Hematopoietic multipotent progenitor cell treated with erythropoietin and hydrocortisone succinate and interleukin-3 and kit ligand, for 15 days (in vitro differentiated cells): ENCODE results near the gene PLK3.
"Not testable (repeated sequence)": the region's sequence is repeated elsewhere in the genome, so short reads cannot be mapped to it uniquely, and the experiment has no call there.

Source experiments
- DNase-seq: peaks from one replicate; pipeline ENCODE4 v3.0.0-alpha.2; 2015; ENCODE audit warnings: low spot score

PLK3 gene

DNA sequence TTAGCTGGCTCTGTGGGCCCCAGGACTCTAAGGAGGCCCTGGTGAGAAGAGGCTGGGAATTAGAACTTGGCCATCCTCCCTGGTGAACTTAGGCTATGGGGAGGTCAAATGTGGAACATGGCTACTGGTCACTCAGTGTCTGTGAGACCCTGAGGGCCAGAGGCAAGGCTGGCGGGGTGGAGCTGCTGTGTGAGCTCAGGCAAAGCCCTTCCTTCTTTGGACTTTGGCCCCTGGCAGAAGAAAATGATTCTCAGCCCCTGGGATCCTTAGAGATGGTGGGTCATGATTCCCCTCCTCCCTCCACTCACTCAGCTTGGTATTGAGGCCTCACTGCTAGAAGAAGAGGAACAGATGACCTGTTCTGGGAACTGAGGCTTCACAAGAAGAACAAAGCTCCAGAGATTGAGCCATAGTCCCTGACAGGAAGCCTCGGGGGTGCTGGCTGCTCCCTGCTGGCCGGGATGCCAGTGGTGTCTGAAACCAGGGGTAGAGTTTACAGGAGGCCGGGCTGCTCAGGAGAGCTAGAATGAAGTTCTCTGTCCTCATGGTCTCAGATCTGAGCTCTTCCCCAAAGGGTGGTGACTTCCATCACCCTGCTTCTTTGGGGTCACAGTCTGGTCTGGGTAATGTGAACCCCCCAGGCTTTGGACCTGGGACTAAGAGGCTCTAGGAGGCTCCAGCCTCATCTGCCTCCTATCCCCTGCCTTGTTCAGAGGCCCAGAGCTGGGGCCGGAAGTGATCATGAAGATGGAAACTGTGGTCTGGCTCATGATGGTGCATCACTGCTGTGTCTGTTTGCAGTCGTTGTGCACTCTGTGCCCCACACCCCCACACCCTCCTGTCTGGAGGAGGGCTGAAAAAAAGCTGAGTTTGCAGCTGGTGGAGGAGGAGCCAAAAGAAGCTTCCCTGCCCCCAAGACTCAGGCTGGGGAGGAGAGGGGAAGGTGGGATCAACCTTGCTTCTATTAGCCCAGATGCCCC, 9.1 kb downstream of the PLK3 start:
- no peak for DNase-seq

DNA sequence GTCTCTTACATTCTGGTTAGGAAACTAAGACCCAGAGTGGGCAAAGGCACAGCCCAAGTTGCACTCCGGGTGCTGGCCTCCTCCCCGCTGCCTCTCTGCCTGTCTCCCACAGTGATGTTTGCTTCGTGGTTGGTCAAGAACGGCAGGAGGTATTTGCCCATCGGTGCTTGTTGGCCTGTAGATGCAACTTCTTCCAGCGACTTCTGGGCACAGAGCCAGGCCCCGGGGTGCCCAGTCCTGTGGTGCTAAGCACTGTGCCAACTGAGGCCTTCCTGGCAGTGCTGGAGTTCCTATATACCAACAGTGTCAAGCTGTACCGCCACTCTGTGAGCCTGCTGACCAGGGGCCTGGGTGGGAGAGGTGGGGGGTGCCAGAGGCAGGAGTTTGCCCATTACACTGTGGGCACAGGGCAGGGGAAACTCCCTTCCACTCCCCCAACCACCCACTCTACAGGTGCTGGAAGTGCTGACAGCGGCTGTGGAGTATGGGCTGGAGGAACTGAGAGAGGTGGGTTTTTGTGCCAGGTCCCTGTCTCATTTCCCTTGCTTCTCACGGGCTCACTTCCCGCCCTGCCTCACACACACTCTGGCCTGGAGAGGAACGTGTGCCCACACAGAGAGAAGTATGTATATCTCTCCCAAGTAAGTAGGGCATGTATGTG, 10.1 kb downstream of the PLK3 start:
- DNase-seq: peak; percentile 57

DNA sequence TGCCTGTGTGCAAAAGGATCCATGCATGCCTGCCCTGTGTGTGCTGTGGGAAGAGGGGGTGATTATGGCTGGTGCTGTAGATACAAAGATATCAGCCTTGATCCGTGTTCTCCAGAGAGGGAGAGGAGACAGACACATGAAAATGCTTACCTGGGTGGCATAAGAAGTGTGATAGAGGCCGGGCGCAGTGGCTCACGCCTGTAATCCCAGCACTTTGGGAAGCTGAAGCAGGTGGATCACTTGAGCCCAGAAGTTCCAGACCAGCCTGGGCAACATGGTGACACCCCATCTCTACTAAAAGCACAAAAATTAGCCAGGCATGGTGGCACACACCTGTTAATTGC, 10.6 kb downstream of the PLK3 start:
- not testable (repeated sequence) for DNase-seq

DNA sequence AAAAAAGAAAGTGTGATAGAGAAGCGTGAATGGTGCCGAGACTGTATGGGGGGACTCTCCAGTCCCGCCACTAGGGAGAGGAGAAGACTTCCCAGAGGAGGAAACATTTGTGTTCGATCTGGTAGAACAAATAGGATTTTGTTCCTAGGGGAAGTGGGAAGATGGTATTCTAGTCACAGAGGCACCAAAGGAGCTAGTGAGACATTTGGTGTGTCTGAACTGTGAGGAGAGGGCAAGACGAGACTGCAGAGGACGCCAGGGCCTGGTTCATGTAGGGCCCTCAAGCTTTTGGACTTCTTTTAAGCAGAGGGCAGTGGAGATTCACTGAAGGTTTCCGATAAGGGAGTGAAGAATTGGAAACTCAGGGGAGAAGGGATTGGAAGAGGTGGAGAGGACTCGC, 11.1 kb downstream of the PLK3 start:
- DNase-seq: no peak

DNA sequence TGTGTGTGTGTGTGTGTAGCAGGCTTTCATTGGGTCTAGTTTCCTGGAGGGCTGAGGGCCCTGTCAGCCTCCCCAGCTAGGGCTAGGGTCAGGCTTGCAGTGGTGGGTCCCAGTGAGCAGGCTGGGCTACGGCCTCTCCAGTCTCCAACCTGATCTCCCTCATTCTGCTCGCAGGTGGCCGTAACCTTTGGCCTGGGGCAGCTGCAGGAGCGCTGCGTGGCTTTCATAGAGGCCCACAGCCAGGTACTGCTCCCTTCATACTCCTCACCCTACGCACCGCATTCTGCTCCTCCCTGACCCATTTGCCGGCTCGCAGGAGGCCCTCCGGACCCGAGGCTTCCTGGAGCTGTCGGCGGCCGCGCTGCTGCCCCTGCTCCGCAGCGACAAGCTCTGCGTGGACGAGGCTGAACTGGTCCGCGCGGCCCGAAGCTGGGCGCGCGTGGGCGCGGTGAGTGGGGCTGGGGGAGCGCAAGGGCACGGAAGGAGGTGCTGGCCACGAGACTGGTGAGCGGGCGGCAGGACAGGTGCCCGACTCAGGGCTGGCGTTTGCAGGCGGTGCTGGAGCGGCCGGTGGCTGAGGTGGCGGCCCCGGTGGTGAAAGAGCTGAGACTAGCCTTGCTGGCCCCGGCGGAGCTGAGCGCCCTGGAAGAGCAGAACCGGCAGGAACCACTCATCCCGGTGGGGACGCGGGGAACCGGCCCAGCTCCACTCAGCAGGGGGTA, 12.8 kb downstream of the PLK3 start:
- no peak for DNase-seq

DNA sequence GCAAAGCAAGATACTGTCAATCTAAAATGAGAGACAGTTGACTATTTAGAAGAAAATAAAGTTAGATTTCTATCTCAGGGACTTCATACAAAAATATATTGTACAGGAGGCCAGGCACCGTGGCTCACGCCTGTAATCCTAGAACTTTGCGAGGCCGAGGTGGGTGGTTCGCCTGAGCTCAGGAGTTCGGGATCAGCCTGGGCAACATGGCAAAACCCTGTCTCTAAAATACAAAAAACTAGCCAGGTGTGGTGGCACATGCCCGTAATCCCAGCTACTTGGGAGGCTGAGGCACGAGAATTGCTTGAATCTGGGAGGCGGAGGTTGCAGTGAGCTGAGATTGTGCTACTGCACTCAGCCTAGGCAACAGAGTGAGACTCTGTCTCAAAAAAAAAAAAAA, 15.7 kb downstream of the PLK3 start:
- not testable (repeated sequence) for DNase-seq

DNA sequence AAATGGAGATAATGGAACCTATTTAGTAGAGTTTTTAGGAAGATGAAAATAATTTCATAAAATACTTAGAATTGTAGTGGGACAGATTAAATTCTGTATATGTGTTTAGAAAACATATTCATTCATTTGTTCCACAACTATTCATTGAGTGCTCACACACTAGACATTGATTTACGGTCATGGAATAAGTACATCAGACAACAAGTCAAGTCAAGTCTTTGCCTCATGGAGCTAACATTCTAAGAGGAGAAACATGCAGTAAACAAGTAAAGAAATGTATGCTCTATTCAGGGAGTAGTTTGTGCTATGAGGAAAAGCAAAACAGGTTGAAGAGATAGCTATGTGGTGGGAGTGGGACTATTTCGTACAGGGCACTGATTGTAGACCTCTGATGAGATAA, 17.1 kb downstream of the PLK3 start:
- no peak for DNase-seq

DNA sequence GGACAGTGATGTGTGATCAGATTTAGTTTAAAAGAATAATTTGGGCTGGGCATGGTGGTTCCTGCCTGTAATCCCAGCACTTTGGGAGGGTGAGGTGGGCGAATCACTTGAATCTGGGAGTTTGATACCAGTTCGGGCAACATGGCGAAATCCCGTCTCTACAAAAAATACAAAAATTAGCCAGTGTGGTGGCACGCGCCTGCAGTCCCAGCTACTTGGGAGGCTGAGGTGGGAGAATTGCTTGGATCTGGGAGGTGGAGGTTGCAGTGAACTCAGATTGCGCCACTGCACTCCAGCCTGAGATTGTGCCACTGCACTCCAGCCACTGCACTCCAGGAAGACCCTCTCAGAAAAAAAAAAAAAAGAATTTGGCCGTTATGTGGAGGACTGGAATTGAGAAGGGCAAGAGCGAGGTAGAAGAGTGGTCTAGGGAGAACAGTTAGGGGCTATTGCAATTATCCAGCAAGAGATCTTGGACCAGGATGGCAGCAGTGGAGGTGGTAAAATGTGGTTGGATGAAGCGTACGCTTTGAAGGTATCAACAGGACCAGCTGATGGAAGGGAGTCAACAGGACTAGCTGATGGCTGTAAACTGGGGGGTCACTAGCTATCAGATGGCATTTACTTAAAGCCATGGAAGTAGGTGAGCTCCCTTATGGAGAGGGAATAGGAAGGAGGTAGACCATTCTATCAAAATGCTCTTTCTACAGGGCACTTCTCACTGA, 17.8 kb downstream of the PLK3 start:
- DNase-seq: no peak

DNA sequence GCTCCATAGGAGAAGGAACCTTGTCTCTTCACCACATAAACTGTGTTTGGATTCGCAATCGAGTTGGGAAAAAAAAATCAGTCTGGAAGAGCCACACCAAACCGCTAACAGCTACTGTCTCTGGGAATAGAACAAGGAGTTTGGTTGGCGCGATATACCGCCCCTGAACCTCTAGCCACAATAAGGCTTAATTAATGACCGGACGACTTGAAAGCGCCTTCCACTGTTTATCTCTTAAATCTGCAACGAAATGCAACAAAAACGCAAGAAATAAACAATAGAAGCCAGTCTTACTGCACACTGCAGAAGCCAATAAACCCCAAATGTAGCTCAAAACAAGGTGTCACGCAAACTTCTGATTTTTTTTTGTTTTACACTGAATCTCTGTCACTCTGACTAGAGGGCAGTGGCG, 19.0 kb downstream of the PLK3 start:
- no peak for DNase-seq

DNA sequence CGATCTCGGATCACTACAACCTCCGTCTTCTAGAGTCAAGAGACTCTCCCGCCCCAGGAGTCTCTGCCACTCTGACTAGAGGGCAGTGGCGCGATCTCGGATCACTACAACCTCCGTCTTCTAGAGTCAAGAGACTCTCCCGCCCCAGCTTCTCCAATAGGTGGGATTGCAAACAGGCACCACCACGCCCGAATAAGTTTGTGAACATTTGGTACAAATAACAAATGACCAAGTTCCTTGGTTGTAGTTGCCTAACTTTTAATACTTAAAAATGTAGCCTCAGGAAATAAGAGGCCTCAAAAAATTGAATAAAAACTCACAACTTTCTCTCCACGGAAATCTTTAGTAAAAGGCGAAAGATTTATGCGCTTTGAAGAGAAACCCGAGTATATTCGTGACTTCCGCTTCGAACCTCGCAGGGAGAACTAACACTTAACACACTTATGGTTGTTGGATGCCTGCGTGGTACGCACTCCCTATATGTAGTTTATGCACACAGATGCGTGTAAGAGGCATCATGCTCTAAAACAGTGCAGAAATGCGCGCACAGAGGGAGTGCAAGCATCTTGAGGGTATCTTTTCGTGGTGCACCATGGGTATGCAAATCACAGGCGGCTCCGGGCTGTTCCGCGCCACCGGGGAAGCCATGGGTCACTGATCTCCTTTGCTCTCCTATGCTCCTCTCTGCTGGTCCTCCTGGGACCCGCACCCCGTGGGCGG, 19.6 kb downstream of the PLK3 start:
- DNase-seq: peak; percentile 75

DNA sequence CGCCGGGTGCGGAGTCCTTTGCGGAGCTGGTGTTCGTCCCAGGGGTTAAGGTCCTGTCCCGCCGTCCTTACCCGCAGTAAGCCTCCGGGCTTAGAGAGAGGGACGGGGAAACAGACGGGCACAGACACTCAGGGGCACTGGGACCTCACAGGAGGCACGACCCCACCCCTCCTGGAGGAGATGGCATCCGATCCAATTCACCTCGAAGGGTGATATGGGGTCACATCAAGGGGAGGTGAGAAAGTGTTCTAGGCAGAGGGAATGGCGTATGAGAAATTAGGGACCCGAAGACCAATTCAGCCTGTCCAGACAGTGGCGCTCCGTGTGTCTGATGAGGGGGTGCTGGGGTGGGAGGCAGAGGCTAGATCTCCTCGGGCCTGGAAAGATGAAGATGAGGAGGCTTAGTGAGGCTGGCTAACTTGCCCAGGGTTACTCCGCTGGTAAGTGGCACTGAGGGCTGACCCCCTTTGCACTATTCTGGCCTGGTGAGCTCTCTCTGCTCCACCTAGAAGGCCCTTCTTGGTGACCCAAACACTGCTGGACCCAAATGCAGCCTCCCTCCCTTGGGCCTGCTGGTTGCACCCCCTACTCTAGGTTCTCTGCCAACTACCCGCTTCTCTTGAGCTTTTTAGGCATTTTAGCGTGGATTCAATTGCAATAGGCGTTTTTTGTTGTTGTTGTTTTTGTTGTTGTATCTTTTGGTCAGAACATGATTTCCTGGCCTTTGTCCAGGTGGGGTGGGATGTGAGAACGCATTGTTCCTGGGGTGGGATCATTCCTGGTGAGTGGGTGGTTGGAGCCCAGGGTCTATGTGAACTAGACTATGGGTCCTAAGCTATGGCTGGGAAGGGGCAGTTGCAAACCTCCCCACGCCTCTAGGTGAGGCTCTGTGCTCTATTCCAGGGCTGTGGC, 20.4 kb downstream of the PLK3 start:
- no peak for DNase-seq

DNA sequence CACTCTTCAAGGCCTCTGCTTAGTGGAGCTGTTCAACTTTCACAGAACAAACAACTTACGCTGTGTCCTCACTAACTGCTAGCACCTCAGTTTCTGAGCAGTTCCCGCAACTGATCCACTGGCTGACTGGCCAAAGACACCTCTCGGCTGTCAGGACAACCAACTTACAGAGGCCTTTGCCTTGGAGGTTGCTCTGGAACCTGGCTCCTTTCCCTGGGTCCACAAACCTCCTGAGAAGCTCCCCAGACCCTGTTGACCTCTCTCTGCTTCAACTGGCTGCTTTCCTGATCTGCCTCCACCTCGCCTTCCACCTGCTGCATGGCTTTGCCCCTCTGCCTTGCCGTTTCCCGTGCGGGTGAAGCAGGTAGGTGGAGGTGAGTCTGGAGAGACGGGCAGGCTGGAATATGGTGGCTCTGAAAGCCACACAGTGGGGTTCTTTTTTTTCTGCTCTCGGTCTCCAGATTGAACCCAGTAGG, 21.1 kb downstream of the PLK3 start:
- no peak for DNase-seq

DNA sequence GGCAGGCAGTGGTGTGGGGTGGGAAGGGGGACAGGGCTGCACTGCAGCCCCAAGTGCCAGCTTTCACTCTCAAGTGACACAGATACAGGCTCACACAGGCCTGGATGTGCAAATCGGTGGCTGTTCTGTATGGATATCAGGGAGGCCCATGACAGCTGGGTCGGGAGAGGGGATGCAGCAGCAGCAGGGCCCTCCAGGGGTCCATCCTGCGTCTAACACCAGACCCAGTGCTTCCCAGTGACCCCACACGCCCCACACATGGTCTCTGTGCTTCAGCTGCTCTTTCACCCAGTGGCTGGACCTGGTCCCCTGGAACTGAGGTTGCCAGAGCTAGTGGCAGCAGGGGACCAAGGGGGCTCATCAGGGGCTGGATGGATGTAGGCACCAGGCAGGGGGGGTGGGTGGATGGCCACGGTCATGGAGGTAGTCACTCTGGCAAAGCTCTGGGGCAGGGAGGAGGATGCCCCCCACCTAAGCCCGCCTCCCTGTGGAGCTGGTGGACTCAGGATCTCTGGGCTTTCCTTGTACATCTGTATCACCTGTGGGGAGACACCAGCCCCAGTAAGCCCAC, 22.0 kb downstream of the PLK3 start:
- no peak for DNase-seq

DNA sequence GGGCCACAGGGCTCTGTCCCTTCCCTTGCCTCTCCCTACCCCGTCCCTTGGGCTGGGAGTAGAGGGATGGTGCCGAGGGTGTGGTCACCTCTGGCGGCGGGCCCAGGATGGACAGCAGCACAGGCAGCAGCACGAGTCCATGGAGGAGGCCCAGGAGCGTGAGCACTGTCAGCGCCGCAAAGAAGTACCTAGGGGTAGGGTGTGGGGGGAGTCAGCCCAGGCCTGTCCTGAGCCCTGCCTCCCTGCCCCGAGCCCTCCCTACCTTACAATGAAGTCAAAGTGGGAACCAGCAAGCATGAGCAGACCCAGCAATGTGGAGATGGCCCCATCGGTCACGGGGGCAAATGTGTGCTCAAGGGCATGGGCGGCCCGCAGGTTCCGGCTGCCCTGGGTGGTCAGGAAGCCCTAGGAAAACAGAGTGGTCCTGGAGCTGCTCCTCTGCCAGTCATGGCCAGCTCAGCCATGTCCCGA, 22.8 kb downstream of the PLK3 start:
- no peak for DNase-seq

DNA sequence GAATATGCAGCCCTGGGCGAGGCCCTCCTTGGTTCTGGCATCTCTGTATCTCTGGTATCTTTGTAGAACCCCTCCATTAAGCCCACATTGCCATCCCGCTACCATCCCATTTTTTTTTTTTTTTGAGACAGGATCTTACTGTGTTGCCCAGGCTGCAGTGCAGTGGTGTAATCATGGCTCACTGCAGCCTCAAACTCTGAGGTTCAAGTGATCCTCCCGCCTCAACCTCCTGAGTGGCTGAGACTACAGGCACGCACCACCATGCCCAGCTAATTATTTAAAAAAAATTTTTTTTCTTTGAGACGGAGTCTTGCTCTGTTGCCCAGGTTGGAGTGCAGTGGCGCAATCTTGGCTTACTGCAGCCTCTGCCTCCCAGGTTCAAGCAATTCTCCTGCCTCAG, 24.2 kb downstream of the PLK3 start:
- DNase-seq: not testable (repeated sequence)

DNA sequence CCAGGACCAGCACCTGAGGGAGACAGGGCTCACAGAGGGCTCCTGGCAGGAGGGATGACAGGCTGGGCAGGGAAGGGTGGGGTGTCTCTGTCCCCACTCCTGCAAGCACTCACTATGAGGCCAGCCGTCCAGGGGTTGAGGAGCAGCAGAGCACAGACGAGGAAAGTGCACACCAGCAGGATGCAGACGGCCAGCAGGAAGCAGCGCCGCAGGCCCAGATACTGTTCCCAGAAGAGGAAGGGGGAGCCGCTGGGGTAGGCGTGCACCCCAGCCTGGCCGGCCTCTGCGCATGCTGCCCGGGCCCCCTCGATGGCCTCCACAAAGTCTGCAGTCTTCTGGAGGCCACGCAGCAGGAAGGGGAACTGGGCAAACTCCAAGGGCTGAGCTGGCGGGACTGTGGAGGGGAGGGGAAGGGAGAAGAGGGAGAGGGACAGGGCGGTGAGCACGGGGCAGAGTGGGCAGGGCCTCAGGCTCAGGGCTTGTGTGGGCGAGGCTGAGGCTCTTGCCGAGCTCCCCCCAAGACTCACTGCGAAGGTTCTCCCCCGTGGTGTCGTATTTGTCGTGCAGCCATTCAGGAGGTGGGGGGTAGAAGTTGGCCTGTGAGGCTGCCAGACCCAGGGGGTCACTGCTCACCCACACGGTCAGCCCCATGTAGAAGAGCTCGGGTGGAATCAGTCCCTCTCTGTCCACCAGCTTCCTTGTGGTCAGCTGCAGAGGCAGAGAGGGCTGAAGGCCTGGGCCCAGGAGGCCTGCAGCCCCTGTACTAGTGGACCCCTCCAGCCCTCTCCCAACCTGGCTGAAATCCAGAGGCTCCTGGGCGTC, 26.4 kb downstream of the PLK3 start:
- DNase-seq: peak; percentile 54

DNA sequence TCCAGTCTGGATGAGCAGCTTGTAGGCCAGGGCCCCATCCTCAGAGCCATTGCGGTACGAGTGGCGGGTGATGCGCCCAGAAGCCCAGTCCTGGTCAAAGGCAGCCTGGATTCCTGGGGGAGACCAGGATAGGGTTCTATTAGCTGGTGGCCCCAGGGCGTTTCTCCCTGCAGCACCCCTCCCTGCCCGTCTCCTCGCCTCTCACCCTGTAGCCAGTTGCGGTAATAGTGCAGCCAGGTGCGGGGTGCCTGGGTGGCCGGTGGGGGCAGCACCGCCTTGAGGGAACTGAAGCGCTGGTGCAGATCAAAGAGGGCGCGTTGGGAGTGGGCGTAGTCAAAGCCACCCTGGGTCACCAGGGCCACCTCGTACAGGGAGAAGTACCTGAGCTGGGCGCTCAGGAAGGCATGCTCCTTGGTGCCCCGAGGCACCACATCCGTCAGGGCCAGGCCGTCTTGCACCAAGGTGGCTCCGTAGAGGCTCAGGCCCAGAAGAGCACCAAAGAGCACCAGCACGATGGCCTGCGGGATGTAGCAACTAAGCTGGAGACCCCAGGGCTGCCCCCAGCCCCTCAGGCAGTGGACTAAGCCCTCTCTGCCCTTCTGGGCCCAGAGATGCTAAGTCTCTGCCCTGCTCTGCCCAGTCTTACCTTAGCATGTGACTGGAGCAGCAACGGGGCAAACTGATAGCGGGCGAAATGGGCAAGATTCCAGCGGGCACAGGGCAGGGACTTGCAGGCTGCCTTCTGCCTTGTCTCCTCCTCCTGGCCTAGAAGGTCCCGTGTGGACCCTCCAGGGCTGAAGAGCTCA, 27.2 kb downstream of the PLK3 start:
- DNase-seq: peak; percentile 86
